ENCODE results near the gene CTRB1. TPM values are rescaled to one million over a fixed set of nuclear protein-coding genes. Genes with fewer than 3 reads are reported as not detected.
A peak's percentile ranks its signal among the peaks of the same experiment; 100 is the strongest.

CTRB1 gene
- total and polyA plus RNA-seq, 2 of the 13 experiments (the other 11 are each of a cell fraction or from before 2014, with no cell fraction given) = not detected

GRCh38 chr16:75262104-75262799 lies 43.5 kb downstream of the CTRB1 start (continued):
- TF ChIP-seq, protein P1, sequence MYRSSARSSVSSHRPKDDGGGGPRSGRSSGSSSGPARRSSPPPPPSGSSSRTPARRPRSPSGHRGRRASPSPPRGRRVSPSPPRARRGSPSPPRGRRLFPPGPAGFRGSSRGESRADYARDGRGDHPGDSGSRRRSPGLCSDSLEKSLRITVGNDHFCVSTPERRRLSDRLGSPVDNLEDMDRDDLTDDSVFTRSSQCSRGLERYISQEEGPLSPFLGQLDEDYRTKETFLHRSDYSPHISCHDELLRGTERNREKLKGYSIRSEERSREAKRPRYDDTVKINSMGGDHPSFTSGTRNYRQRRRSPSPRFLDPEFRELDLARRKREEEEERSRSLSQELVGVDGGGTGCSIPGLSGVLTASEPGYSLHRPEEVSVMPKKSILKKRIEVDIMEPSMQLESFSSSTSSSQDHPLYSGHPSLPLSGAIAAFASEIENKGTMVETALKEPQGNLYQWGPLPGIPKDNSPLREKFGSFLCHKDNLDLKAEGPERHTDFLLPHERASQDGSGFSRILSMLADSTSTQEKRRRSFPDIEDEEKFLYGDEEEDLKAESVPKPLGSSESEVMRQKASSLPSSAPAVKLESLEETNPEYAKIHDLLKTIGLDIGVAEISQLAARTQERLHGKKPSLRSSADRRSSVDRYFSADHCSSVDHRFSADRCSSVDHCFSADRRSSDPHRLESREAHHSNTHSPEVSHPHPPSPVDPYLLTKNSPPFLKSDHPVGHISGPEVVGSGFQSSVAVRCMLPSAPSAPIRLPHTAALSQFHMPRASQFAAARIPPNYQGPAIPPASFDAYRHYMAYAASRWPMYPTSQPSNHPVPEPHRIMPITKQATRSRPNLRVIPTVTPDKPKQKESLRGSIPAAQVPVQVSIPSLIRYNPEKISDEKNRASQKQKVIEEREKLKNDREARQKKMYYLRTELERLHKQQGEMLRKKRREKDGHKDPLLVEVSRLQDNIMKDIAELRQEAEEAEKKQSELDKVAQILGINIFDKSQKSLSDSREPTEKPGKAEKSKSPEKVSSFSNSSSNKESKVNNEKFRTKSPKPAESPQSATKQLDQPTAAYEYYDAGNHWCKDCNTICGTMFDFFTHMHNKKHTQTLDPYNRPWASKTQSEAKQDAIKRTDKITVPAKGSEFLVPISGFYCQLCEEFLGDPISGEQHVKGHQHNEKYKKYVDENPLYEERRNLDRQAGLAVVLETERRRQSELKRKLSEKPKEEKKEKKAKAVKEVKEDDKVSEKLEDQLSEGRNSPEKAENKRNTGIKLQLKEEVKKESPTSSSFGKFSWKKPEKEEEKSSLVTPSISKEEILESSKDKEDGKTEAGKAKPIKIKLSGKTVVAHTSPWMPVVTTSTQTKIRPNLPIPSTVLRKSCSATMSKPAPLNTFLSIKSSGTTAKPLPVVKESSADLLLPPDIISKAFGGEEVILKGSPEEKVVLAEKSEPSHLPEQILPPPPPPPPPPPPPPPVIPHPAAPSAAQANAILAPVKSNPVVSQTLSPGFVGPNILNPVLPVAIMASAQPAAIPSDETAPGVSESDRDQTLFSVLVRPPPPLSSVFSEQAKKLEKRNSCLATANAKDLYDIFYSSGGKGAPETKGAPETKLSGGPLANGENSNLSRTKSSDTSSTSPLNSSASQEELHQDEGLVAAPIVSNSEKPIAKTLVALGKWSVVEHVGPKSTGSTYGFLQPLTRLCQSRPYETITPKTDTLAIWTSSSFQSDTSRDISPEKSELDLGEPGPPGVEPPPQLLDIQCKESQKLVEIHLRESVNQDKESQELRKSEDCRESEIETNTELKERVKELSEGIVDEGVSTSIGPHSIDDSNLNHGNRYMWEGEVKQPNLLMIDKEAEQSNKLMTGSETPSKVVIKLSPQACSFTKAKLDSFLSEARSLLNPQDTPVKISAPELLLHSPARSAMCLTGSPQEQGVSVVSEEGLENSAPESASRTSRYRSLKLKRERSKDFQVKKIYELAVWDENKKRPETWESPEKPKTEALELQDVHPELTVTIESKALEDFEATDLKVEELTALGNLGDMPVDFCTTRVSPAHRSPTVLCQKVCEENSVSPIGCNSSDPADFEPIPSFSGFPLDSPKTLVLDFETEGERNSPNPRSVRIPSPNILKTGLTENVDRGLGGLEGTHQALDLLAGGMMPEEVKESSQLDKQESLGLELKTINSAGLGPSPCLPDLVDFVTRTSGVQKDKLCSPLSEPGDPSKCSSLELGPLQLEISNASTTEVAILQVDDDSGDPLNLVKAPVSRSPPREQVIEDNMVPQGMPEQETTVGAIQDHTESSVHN (CRISPR knock-in tag; IDR thresholded peaks at IDR 0.05) = peak; percentile 57; the same call in 1 of the 2 replicates
- TF ChIP-seq IKZF4 (CRISPR knock-in tag; IDR thresholded peaks at IDR 0.05; ENCODE audit: borderline replicate concordance, low read depth, not compliant biosample characterization) (no peak), CBX1 (IDR thresholded peaks at IDR 0.05; ENCODE audit: low read depth) (peak; percentile 80), ZSCAN29 (CRISPR knock-in tag; conservative IDR thresholded peaks at IDR 0.05) (no peak), NR2F6 (IDR thresholded peaks at IDR 0.05) (peak; percentile 56; the same call in 1 of the 2 replicates), NR2F6 (CRISPR knock-in tag; IDR thresholded peaks at IDR 0.05) (peak; percentile 87), KDM2A (CRISPR knock-in tag; IDR thresholded peaks at IDR 0.05; ENCODE audit: borderline replicate concordance, low read depth) (peak; percentile 79), ZBTB42 (CRISPR knock-in tag; IDR thresholded peaks at IDR 0.05) (no peak), ZSCAN22 (CRISPR knock-in tag; IDR thresholded peaks at IDR 0.05) (no peak), MTA3 (CRISPR knock-in tag; IDR thresholded peaks at IDR 0.05) (no peak), ZNF383 (CRISPR knock-in tag; IDR thresholded peaks at IDR 0.05; ENCODE audit: borderline replicate concordance) (no peak), ZNF761 (CRISPR knock-in tag; conservative IDR thresholded peaks at IDR 0.05) (no peak), ZNF317 (CRISPR knock-in tag; IDR thresholded peaks at IDR 0.05) (peak; percentile 63; the same call in 1 of the 2 replicates), ZNF747 (CRISPR knock-in tag; IDR thresholded peaks at IDR 0.05; ENCODE audit: borderline replicate concordance) (no peak; the same call in 1 of the 2 replicates), HOXA3 (CRISPR knock-in tag; IDR thresholded peaks at IDR 0.05) (peak; percentile 93), HNF4G (IDR thresholded peaks at IDR 0.05; ENCODE audit: borderline replicate concordance, low read depth, low read length) (peak; percentile 97), HNF4G (CRISPR knock-in tag; IDR thresholded peaks at IDR 0.05; ENCODE audit: borderline replicate concordance, low read depth) (peak; percentile 99), TBL1XR1 (IDR thresholded peaks at IDR 0.05; ENCODE audit: borderline replicate concordance, low read length, partially characterized antibody) (peak; percentile 49), ZNF615 (CRISPR knock-in tag; IDR thresholded peaks at IDR 0.05; ENCODE audit: borderline replicate concordance) (no peak), SATB2 (CRISPR knock-in tag; IDR thresholded peaks at IDR 0.05) (no peak)
- TF ChIP-seq, protein P2, sequence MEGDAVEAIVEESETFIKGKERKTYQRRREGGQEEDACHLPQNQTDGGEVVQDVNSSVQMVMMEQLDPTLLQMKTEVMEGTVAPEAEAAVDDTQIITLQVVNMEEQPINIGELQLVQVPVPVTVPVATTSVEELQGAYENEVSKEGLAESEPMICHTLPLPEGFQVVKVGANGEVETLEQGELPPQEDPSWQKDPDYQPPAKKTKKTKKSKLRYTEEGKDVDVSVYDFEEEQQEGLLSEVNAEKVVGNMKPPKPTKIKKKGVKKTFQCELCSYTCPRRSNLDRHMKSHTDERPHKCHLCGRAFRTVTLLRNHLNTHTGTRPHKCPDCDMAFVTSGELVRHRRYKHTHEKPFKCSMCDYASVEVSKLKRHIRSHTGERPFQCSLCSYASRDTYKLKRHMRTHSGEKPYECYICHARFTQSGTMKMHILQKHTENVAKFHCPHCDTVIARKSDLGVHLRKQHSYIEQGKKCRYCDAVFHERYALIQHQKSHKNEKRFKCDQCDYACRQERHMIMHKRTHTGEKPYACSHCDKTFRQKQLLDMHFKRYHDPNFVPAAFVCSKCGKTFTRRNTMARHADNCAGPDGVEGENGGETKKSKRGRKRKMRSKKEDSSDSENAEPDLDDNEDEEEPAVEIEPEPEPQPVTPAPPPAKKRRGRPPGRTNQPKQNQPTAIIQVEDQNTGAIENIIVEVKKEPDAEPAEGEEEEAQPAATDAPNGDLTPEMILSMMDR (CRISPR knock-in tag; IDR thresholded peaks at IDR 0.05) = peak; percentile 47; the same call in 1 of the 2 replicates
